ENCODE data around the gene CACNA1E. TPM values are rescaled to one million over a fixed set of nuclear protein-coding genes. Genes with fewer than 3 reads are reported as not detected.

Gene CACNA1E
- total and polyA plus RNA-seq, 2 of the 4 experiments (the other 2 are of a cell fraction) = not detected

DNA sequence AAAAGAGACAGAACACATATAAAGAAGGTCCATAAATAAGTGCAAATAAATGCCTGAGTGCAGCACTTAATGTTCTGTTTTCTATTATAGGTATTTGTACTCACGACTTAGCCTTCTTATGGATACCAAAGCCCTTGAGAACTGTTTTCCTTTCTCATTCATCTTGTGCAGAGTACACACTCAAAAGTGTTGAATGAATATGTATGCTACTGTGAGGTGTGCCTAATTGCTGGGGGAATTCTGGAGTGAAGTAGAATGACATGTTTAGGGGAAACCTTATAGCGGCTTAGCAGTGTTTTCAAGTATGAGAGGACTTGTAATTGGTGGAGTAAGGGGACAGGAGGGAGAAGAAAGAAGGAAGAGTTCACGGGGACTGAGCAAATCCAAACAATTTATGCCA lies 157.6 kb downstream of the CACNA1E start:
- Histone ChIP-seq H3K9me3 (ENCODE audit: control insufficient read depth, insufficient read depth, low read length) (peaks cover 2% of the 10 kb centered on the region; the same call in 1 of the 2 replicates), H2BK5ac (ENCODE audit: low read depth, low read length, poor library complexity, severe bottlenecking) (no peak overlapping the region), H4K5ac (ENCODE audit: low read depth, low read length) (no peak overlapping the region), H2BK15ac (ENCODE audit: low read depth, low read length) (no peak overlapping the region), H4K91ac (ENCODE audit: insufficient read depth, low read depth, low read length) (no peak overlapping the region), H3K23ac (ENCODE audit: low read depth, low read length) (no peak overlapping the region), H2AFZ (replicated peaks; ENCODE audit: low read length, poor library complexity) (no peak overlapping the region), H2BK120ac (ENCODE audit: low read depth, low read length) (no peak overlapping the region), H3K27me3 (ENCODE audit: control insufficient read depth, insufficient read depth, low read length) (no peaks in the 10 kb centered on the region), H2BK20ac (ENCODE audit: low read depth, low read length) (no peak overlapping the region), H3K4ac (ENCODE audit: low read depth, low read length) (no peak overlapping the region), H2AK9ac (replicated peaks; ENCODE audit: low read depth, low read length, poor library complexity) (no peak overlapping the region), H3K27ac (ENCODE audit: insufficient read depth, low read length) (no peak overlapping the region), H3K4me3 (ENCODE audit: insufficient read depth, low read depth, low read length) (no peak overlapping the region), H3K9me1 (ENCODE audit: insufficient read depth, low read length) (no peaks in the 10 kb centered on the region), H3K79me1 (ENCODE audit: low read depth in 1 of 2, low read length in 2 of 2) (no peaks in the 10 kb centered on the region), H3K14ac (replicated peaks; ENCODE audit: low read depth, low read length) (no peak overlapping the region), H3K9ac (ENCODE audit: low read depth, low read length) (no peak overlapping the region), H4K20me1 (ENCODE audit: insufficient read depth, low read length) (no peaks in the 10 kb centered on the region), H3K36me3 (ENCODE audit: control insufficient read depth, insufficient read depth, low read length) (no peaks in the 10 kb centered on the region), H3K4me2 (ENCODE audit: low read depth, low read length) (no peak overlapping the region), H2AK5ac (ENCODE audit: low read depth, low read length) (no peak overlapping the region), H3K56ac (ENCODE audit: extremely low read depth, insufficient read depth, low read length) (no peak overlapping the region), H3K18ac (ENCODE audit: low read depth, low read length) (no peak overlapping the region), H4K8ac (ENCODE audit: low read depth in 2 of 2, low read length in 2 of 2) (no peak overlapping the region), H3K4me1 (ENCODE audit: control insufficient read depth, insufficient read depth, low read length) (no peaks in the 10 kb centered on the region)
- intact Hi-C loops (cut with micrococcal nuclease) = no loop called here
- ChIA-PET POLR2A (ENCODE audit: unreplicated experiment) (no interaction called here), CTCF (no interaction called here)
- dilution Hi-C loops (cut with HindIII; ENCODE audit: low sequenced_read_pairs, unreplicated experiment) = no loop called here
- no peak for TF ChIP-seq RCOR1 (IDR thresholded peaks at IDR 0.05; ENCODE audit: insufficient replicate concordance, low read length)
- TF ChIP-seq BHLHE40 (IDR thresholded peaks at IDR 0.05; ENCODE audit: low read depth, low read length) = no peak
- TF ChIP-seq CEBPB (IDR thresholded peaks at IDR 0.05; ENCODE audit: low read depth, low read length) = no peak
- TF ChIP-seq FOS (IDR thresholded peaks at IDR 0.05; ENCODE audit: low read depth, low read length) = no peak
- TF ChIP-seq MAFK (IDR thresholded peaks at IDR 0.05; ENCODE audit: low read depth, low read length) = no peak
- TF ChIP-seq NFE2L2 (IDR thresholded peaks at IDR 0.05; ENCODE audit: low read depth, low read length) = no peak
- no peak for TF ChIP-seq RAD21 (IDR thresholded peaks at IDR 0.05; ENCODE audit: low read length)
- TF ChIP-seq CHD1 (IDR thresholded peaks at IDR 0.05; ENCODE audit: low read depth, low read length) = no peak
- in situ Hi-C loops (cut with MboI; ENCODE audit: low sequenced_read_pairs) = no loop called here
- ATAC-seq (ENCODE audit: low read depth) (no peak), DNase-seq (no peak)
- WGBS, 2 experiments (ENCODE audit: extremely low coverage in 2 of 2, insufficient read length in 1 of 2) = 67% methylated on average over 1 of the region's 3 CpGs; no CpG with 5 or more reads in 1 of the 2 experiments
- BruUV-seq (replicated peaks) = no TSS peak

Data from IMR-90 (cell line).